ENCODE data around the gene PDIA5. TPM values are rescaled to one million over a fixed set of nuclear protein-coding genes. Genes with fewer than 3 reads are reported as not detected.

The PDIA5 gene
- total RNA-seq, 4 donors from 2014 or later: 3.9 to 13.0 (median 12.0) TPM

DNA sequence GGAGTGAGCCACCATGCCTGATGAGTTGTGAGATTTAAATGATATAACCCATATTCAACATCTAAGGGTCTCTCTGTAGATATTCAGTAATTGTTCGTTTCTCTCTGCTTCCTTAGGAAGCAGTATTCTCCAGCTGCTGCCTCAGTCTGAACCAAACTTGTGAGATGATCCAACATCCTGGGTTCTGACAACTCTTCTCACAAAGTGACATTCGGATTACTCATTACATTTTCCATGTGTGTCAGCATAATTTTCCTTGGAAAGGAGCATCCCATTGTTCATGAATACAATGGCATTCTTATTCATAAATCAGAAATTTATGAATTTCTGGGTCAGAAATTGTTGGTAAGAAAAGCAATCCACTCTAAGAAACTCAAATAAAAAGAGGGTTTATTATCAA, 119.9 kb downstream of the PDIA5 start:
- DNase-seq: no peak
- Histone ChIP-seq H3K36me3 (no peaks in the 10 kb centered on the region), H3K4me1 (no peaks in the 10 kb centered on the region), H3K27ac (no peak overlapping the region), H3K27me3 (no peaks in the 10 kb centered on the region), H3K9me3 (no peaks in the 10 kb centered on the region), H3K4me3 (no peak overlapping the region)
- TF ChIP-seq, protein P1, sequence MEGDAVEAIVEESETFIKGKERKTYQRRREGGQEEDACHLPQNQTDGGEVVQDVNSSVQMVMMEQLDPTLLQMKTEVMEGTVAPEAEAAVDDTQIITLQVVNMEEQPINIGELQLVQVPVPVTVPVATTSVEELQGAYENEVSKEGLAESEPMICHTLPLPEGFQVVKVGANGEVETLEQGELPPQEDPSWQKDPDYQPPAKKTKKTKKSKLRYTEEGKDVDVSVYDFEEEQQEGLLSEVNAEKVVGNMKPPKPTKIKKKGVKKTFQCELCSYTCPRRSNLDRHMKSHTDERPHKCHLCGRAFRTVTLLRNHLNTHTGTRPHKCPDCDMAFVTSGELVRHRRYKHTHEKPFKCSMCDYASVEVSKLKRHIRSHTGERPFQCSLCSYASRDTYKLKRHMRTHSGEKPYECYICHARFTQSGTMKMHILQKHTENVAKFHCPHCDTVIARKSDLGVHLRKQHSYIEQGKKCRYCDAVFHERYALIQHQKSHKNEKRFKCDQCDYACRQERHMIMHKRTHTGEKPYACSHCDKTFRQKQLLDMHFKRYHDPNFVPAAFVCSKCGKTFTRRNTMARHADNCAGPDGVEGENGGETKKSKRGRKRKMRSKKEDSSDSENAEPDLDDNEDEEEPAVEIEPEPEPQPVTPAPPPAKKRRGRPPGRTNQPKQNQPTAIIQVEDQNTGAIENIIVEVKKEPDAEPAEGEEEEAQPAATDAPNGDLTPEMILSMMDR (IDR thresholded peaks at IDR 0.05): no peak
- TF ChIP-seq POLR2A (IDR thresholded peaks at IDR 0.05): no peak
- 58 to 86% methylated on average over 2 of the region's 2 CpGs for WGBS, 2 donors
- intact Hi-C loops (cut with DNase I): no loop called here

DNA sequence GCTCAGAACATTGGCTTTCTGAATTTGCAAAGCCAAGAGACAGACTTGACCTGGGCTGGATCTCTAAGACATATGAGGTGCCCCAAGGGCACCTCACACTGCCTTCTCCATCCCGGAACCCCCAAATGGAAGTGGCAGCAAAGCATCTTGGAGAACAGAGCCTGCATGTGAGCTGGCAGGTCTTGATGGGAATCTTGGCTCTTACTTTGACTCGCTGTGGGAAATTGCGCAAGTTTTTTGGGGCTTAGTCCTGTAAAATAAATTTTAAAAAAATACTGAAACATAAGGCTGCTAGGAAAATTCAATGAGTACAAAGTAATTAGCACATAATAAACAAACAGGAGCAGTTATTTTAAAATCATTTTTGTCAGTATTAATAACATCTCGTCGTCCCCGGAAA, 121.2 kb downstream of the PDIA5 start:
- no peak for TF ChIP-seq POLR2A (IDR thresholded peaks at IDR 0.05)
- TF ChIP-seq, protein P1 (IDR thresholded peaks at IDR 0.05): no peak
- Histone ChIP-seq H3K27ac (no peak overlapping the region), H3K4me3 (no peak overlapping the region), H3K36me3 (no peaks in the 10 kb centered on the region), H3K4me1 (no peaks in the 10 kb centered on the region), H3K9me3 (no peaks in the 10 kb centered on the region), H3K27me3 (no peaks in the 10 kb centered on the region)
- intact Hi-C loops (cut with DNase I): no loop called here
- DNase-seq: no peak
- WGBS, 2 donors: 79 to 88% methylated on average over 6 of the region's 6 CpGs

DNA sequence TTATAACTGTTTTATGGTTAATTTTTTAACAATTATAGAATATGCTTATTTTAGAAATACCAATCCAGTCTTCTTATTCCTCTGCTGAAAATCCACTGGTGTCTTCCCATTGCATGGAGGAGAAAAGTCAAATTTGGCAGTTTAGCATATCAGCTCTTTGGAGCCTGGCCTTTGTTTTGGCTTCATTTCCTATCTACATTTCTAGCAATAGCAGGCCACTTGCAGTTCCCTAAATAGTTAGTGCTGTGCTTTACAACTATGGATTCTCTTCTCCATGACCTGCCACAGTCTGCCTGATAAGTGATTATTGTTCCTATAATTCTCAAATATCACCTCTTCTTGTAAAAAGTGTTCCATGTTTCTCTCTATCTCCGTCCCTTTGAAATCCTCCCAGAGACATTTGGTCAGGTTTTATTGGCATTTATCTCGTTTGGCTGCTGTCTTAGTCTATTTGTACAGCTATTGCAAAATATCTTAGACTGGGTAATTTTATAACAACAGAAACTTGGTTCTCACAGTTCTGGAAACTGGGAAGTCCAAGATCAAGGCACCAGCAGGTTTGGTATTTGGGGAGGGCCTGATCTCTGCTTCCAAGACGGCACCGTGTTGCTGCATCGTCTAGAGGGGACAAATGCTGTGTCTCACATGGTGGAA, 126.8 kb downstream of the PDIA5 start:
- no peak for TF ChIP-seq POLR2A (IDR thresholded peaks at IDR 0.05)
- TF ChIP-seq, protein P1 (IDR thresholded peaks at IDR 0.05): no peak
- H3K4me3 ChIP-seq: no peak overlapping the region
- no peaks in the 10 kb centered on the region for H3K36me3 ChIP-seq
- no peaks in the 10 kb centered on the region for H3K27me3 ChIP-seq
- intact Hi-C loops (cut with DNase I): no loop called here
- no peak overlapping the region for H3K27ac ChIP-seq
- no peak for DNase-seq
- 76 to 83% methylated on average over 5 of the region's 5 CpGs for WGBS, 2 donors
- no peaks in the 10 kb centered on the region for H3K4me1 ChIP-seq
- H3K9me3 ChIP-seq: no peaks in the 10 kb centered on the region

DNA sequence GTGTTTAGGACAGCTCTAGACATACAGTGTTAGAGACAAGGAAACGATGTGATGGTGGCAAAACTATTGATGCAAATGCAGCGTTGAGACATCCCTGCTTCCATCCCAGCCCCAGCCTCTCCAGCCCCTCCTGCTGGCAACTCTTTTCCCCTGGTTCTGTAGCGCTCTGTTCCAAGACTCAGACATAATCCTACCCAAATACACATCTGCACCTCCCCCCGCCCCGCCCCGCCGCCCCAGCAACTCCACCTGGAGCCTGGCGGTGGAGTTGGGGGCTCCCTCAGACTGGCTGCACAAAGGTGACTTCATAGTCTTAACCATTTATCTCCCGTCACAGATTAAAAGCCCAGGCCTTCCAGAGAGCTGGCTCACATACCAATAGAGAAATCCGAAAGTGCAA, 127.7 kb downstream of the PDIA5 start:
- intact Hi-C loops (cut with DNase I): no loop called here
- no peak for DNase-seq
- no peak overlapping the region for H3K27ac ChIP-seq
- H3K4me1 ChIP-seq: no peaks in the 10 kb centered on the region
- TF ChIP-seq, protein P1 (IDR thresholded peaks at IDR 0.05): peak in 2 of 6 experiments; percentile 21 to 29
- TF ChIP-seq POLR2A (IDR thresholded peaks at IDR 0.05): no peak
- WGBS, 2 donors: 29 to 31% methylated on average over 4 to 7 of the region's 10 CpGs
- no peaks in the 10 kb centered on the region for H3K27me3 ChIP-seq
- no peak overlapping the region for H3K4me3 ChIP-seq
- no peaks in the 10 kb centered on the region for H3K9me3 ChIP-seq
- H3K36me3 ChIP-seq: no peaks in the 10 kb centered on the region

DNA sequence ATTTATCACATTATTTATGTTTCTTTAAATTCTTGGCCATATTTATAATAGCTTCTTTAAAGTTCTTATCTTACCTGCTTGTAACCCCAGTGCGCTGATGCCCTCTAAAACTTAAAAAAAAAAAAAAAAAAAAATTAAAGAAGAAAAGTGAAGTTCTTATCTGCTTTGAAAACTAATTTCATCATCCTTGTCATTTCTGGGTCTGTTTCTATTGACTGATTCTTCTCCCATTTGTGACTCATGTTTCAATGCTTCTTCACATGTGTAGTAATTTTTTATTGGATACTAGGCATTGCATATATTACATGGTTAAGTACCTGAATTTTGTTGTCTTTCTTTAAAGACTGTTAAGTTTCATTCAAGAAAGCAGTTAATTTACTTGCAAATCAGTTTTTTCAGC, 131.5 kb downstream of the PDIA5 start:
- Histone ChIP-seq H3K27ac (no peak overlapping the region), H3K36me3 (no peaks in the 10 kb centered on the region), H3K4me3 (no peak overlapping the region), H3K9me3 (no peaks in the 10 kb centered on the region), H3K4me1 (peaks cover 4 to 18% (median 4%) of the 10 kb centered on the region in 3 donors), H3K27me3 (no peaks in the 10 kb centered on the region)
- no peak for DNase-seq
- intact Hi-C loops (cut with DNase I): no loop called here
- TF ChIP-seq, protein P1 (IDR thresholded peaks at IDR 0.05): no peak
- TF ChIP-seq POLR2A (IDR thresholded peaks at IDR 0.05): no peak
- WGBS, 2 donors: 95 to 96% methylated on average over 1 of the region's 1 CpG

All from esophagus squamous epithelium (tissue), 5 donors.